AG09319 (cell line): ENCODE measurements around the gene ZNF555.

ENCODE experiments used
- DNase-seq: peaks from one replicate; pipeline ENCODE4 v3.0.0-alpha.2; 2010; ENCODE audit warnings: low read depth; ENCODE audit errors: extremely low read depth
- TF ChIP-seq, protein P1 (sequence below): IDR thresholded peaks from 2 replicates; pipeline ENCODE4 v1.5.1; 2011; ENCODE audit warnings: low read depth, mild to moderate bottlenecking, inconsistent platforms, low read length, moderate library complexity

The ZNF555 gene

DNA sequence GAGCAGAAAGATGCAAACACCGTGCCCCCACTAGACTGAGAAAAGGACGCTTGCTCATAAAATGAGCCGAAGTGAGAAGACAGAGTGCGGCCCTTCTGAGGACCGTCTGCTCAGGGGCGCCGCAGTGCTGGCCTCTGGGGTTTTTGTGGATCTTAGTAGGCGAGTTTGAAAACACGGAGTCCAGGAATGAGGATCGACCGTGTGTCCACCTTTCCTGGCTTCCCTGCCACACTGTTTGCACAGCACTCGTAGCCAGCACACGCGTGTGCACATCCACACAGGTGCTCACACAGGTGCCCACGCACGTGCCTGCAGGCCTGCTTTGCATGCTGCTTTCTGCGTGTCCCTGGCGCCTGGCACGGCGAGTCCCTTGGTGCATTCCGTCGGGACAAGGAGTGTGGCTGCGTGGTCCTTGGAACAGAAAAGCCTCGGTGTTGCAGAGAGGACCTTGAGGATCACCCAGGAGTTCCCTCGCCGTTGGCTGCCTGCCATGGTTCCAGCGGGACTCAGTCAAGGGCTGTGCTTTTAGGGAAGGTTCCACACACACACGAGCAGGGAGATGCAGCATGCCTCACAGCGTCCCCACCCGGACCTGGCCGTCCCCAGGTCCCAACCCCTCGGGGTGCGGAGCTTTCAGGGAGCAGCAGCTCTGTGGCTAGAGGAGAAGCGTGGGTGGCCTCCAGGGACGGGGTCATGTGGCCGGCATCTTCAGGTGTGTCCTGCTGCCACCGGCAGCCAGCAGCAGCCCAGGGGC is 31.7 kb upstream of the ZNF555 start:
- DNase-seq = no peak
- TF ChIP-seq, protein P1, sequence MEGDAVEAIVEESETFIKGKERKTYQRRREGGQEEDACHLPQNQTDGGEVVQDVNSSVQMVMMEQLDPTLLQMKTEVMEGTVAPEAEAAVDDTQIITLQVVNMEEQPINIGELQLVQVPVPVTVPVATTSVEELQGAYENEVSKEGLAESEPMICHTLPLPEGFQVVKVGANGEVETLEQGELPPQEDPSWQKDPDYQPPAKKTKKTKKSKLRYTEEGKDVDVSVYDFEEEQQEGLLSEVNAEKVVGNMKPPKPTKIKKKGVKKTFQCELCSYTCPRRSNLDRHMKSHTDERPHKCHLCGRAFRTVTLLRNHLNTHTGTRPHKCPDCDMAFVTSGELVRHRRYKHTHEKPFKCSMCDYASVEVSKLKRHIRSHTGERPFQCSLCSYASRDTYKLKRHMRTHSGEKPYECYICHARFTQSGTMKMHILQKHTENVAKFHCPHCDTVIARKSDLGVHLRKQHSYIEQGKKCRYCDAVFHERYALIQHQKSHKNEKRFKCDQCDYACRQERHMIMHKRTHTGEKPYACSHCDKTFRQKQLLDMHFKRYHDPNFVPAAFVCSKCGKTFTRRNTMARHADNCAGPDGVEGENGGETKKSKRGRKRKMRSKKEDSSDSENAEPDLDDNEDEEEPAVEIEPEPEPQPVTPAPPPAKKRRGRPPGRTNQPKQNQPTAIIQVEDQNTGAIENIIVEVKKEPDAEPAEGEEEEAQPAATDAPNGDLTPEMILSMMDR = no peak

DNA sequence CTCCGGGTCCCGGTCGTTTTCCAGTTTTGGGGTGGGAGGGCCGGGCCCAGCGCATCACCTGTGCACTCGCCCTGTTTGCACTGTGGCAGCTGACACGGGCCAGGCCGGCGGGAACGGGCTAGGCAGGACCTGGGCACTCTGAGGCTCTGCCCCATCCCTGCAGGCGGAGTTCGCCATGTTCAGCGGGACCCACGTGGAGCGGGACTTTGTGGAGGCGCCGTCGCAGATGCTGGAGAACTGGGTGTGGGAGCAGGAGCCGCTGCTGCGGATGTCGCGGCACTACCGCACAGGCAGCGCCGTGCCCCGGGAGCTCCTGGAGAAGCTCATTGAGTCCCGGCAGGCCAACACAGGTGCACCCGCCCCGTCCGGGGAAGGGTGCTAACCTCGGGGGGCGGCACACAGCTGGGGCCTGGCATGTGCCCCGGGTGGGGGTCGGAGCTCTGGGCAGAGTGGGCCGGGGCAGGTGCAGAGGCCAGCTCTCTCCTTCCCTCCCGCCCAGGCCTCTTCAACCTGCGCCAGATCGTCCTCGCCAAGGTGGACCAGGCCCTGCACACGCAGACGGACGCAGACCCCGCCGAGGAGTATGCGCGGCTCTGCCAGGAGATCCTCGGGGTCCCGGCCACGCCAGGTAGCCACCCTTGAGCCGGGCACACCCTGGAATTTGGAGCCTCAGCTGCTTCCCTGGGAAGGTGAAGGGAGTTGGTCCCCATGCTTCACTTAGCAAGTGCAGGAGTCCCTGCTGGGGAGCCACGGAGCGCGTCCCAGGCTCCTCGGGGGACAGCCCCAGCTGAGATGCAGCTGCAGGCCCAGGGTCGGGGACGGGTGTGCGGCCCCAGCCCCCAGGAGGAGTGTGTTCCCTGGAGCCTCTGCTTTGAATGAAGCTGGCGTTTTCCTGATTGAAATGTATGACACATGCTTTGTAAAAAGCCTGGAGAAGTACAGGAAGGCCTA is 30.9 kb upstream of the ZNF555 start:
- no peak for DNase-seq
- TF ChIP-seq, protein P1 = no peak

DNA sequence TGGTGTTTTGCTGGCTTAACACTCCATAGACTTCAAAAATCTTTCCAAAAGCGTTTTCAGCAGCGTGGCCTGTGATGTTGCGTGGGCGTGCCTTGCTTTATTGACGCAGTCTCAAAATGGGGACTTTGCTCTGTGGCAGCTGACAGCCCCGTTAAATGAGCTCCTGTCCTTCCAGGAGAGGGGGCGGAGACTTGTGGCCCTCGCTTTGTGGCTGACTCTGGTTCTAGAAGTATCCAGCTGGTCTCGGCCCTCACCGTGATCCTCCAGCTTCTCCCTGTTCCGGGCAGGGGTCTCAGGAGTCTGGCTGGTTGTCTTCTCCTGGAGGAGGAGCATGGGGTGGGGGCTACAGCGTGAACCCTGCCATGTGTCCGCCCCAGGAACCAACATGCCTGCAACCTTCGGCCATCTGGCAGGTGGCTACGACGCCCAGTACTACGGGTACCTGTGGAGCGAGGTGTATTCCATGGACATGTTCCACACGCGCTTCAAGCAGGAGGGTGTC is 30.0 kb upstream of the ZNF555 start:
- DNase-seq = no peak
- TF ChIP-seq, protein P1 = no peak

- DNase-seq = no peak
- TF ChIP-seq, protein P1 = no peak
These were observed 29.4 kb upstream of the ZNF555 start for GRCh38 chr19:2811735-2812413.

DNA sequence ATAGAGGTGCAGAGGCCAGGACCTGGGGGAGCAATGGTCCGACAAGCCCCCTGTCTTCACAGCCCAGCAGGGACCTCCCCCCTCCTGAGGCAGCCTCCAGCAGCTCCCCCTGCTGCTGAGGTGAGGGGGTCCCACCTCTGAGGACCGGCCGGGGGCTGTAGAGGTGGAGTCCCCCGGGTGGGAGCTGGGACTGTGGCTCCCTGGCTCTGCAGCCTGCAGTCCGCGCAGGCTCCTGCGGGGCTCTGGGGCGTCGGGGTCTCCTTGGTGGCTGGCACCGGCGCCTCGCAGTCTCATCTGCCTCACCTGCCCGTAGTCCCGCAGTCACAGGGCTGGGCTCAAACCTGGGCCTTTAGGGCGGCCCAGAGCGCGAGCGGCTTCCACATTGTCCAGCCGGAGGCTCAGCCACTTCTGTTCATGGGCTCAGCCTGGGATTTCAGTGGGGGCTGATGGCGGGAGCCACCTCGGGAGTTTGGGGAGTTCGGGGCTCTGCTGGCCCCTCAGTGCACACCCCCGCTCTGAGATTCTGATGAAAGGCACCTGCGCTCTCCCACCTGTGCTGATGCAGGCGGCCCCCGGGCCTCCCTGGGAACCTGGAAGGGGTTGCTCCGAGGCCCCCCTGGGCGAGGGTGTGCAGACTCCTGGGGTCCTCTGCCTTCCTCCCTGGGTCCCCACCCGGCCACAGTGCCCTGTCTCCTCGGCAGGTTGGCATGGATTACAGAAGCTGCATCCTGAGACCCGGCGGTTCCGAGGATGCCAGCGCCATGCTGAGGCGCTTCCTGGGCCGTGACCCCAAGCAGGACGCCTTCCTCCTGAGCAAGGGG is 28.7 kb upstream of the ZNF555 start:
- no peak for DNase-seq
- TF ChIP-seq, protein P1 = no peak

DNA sequence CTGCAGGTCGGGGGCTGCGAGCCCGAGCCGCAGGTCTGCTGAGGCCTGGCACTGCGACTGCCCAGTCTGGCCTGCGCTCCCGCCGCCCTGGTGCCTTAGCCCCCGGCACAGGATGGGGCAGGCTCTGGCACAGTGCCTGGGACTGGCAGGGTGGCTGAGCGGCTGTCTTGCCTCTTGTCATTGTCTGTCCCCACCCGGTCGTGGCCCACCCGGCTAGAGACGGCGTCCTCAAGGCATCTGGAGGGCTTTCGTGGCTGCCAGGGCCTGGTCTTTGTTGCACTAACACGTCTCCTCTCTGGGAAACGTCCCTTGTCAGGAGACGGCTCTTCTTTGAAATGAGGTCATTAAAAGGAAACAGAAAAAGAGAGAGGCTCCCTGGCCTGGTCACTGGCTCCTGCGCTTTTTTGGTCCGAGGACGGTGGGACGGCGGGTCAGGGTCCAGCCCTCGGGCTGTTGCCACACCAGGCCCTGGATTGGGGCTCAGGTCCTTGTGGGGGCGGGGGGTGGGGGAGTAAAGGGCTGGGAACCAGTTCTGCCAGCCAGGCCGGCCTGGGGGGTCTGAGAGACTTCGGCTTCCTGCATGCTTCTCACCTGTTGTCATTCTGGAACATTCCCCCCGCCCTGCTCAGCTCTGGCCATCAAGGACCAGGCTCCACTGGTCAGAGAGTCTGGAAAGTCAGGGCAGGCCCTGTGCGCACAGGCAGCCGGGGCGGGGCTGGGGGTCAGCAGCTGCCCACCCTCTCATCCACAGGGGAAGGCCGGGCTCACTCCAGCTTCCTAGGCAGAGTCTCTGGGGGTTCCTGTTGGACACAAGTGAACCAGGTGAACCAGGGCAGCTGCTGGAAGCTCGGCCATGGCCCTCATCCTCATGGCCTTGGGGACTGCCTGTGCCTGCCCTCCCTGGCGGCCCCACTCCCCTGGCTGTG is 27.8 kb upstream of the ZNF555 start:
- no peak for DNase-seq
- TF ChIP-seq, protein P1 = no peak
